CD14-positive monocyte (primary cell): ENCODE data around the gene TMEM87A. TPM values are rescaled to one million over a fixed set of nuclear protein-coding genes. Genes with fewer than 3 reads are reported as not detected.

Experiments used
- DNase-seq, 3 donors: peaks; one replicate each; pipeline ENCODE4 v3.0.0-alpha.2; 2011 to 2022
- H2AFZ ChIP-seq: 2 replicates; pipeline ENCODE4 v1.6.0; 2012; ENCODE audit warnings: mild to moderate bottlenecking, low read depth, low read length, inconsistent platforms; ENCODE audit not compliant: insufficient read depth, poor library complexity, severe bottlenecking
- H3K27ac ChIP-seq, 2 donors: 1 replicate in 1 of 2; 2 replicates in 1 of 2; pipeline ENCODE4 v1.5.1; 2012 to 2013; ENCODE audit warnings: low read length in 2 of 2, control low read depth in 1 of 2, inconsistent platforms in 1 of 2, low read depth in 1 of 2, mild to moderate bottlenecking in 1 of 2
- H3K27me3 ChIP-seq, 2 donors: one replicate each; pipeline versions ENCODE4 v1.6.0 to v1.6.1; 2011 to 2013; ENCODE audit warnings: low read length in 2 of 2; ENCODE audit not compliant: control insufficient read depth in 2 of 2, insufficient read depth in 2 of 2
- H3K36me3 ChIP-seq, 2 donors: replicated peaks in 1 of 2; 1 replicate in 1 of 2; 2 replicates in 1 of 2; pipeline versions ENCODE4 v1.5.1 to v1.6.1; 2012 to 2013; ENCODE audit warnings: low read length in 2 of 2, control low read depth in 1 of 2, inconsistent platforms in 1 of 2, mild to moderate bottlenecking in 1 of 2; ENCODE audit not compliant: insufficient read depth in 2 of 2, control insufficient read depth in 1 of 2
- H3K4me1 ChIP-seq, 2 donors: 1 replicate in 1 of 2; 2 replicates in 1 of 2; pipeline versions ENCODE4 v1.5.1 to v1.6.1; 2012 to 2013; ENCODE audit warnings: low read length in 2 of 2, control low read depth in 1 of 2, inconsistent platforms in 1 of 2, mild to moderate bottlenecking in 1 of 2, moderate library complexity in 1 of 2; ENCODE audit not compliant: insufficient read depth in 2 of 2, control insufficient read depth in 1 of 2
- H3K4me2 ChIP-seq: replicated peaks from 2 replicates; pipeline ENCODE3; 2012; ENCODE audit warnings: low read length, moderate library complexity, mild to moderate bottlenecking; ENCODE audit not compliant: poor library complexity, severe bottlenecking; ENCODE audit errors: extremely low read depth
- H3K4me3 ChIP-seq, 3 experiments: fragments of 200-600 bp in 1 of 3; sonication (generic) in 1 of 3; replicated peaks in 1 of 3; 1 replicate in 2 of 3; 2 replicates in 1 of 3; pipeline ENCODE4 v1.5.1; 2011 to 2013; ENCODE audit warnings: low read length in 3 of 3, mild to moderate bottlenecking in 3 of 3, control low read depth in 2 of 3, low read depth in 2 of 3, inconsistent platforms in 1 of 3, moderate library complexity in 1 of 3
- H3K79me2 ChIP-seq: 2 replicates; pipeline ENCODE4 v1.6.0; 2012; ENCODE audit warnings: mild to moderate bottlenecking, control low read depth, inconsistent platforms, low read length, moderate library complexity; ENCODE audit not compliant: insufficient read depth
- H3K9ac ChIP-seq: 2 replicates; pipeline ENCODE4 v1.6.0; 2017; ENCODE audit warnings: low read length, mild to moderate bottlenecking; ENCODE audit not compliant: insufficient read depth, poor library complexity, severe bottlenecking
- H3K9me3 ChIP-seq, 2 donors: replicated peaks in 1 of 2; 1 replicate in 1 of 2; 2 replicates in 1 of 2; pipeline versions ENCODE4 v1.5.1 to v1.6.1; 2012 to 2013; ENCODE audit warnings: low read length in 2 of 2, control low read depth in 1 of 2; ENCODE audit not compliant: control insufficient read depth in 1 of 2, insufficient read depth in 1 of 2
- H4K20me1 ChIP-seq: 2 replicates; pipeline ENCODE4 v1.6.0; 2012; ENCODE audit warnings: mild to moderate bottlenecking, low read length, control low read depth, moderate library complexity; ENCODE audit not compliant: insufficient read depth
- H3K27ac Mint-ChIP-seq, 7 donors: one replicate each; pipeline ENCODE4 v1.8.0; 2020; ENCODE audit warnings: mild to moderate bottlenecking in 7 of 7, mixed read lengths in 7 of 7, moderate library complexity in 6 of 7, inconsistent platforms in 2 of 7
- H3K27me3 Mint-ChIP-seq, 3 donors: one replicate each; pipeline ENCODE4 v1.8.0; 2021 to 2022; ENCODE audit warnings: low read depth in 3 of 3, mild to moderate bottlenecking in 3 of 3, mixed read lengths in 3 of 3, moderate library complexity in 3 of 3, inconsistent platforms in 1 of 3
- H3K36me3 Mint-ChIP-seq, 2 donors: one replicate each; pipeline ENCODE4 v1.8.0; 2020; ENCODE audit warnings: mixed read lengths in 2 of 2, inconsistent platforms in 1 of 2, mild to moderate bottlenecking in 1 of 2
- H3K4me1 Mint-ChIP-seq: one replicate; pipeline ENCODE4 v1.8.0; 2020; ENCODE audit warnings: mild to moderate bottlenecking, mixed read lengths
- H3K4me3 Mint-ChIP-seq, 2 donors: one replicate each; pipeline ENCODE4 v1.8.0; 2020; ENCODE audit warnings: mild to moderate bottlenecking in 2 of 2, mixed read lengths in 2 of 2, moderate library complexity in 1 of 2
- H3K9me3 Mint-ChIP-seq, 7 donors: one replicate each; pipeline ENCODE4 v1.8.0; 2020 to 2022; ENCODE audit warnings: mixed read lengths in 7 of 7, mild to moderate bottlenecking in 6 of 7, moderate library complexity in 6 of 7, inconsistent platforms in 2 of 7
- WGBS: methylation state at CpG from one replicate; pipeline ENCODE4 v1.1.5; 2013; ENCODE audit warnings: missing lambda C conversion rate; ENCODE audit not compliant: insufficient coverage; 5-methylcytosine and 5-hydroxymethylcytosine counted together
- intact Hi-C, 2 donors: fragments of 100-400 bp; cut with micrococcal nuclease; formaldehyde crosslinking; loops; one replicate each; pipeline versions ENCODE4 v1.15.0 to v1.15.1; 2023
- polyA plus RNA-seq, 3 donors: library from polyadenylated mRNA; depleted of rRNA in 1 of 3; unstranded in 2 of 3; stranded (reverse) in 1 of 3; fragments of 300-500 nt in 2 of 3; fragments of >200 nt in 1 of 3; fragmentation: Illumina TruSeq in 2 of 3; gene quantifications; 1 replicate in 2 of 3; 2 replicates in 1 of 3; pipeline ENCODE4 v1.2.3, GENCODE V29; 2012 to 2021
- TF ChIP-seq, protein P1 (sequence below): fragments of 200-600 bp; IDR thresholded peaks from one replicate; pipeline ENCODE4 v1.8.0; 2022; ENCODE audit warnings: antibody characterized with exemption, mild to moderate bottlenecking

Gene TMEM87A
- polyA plus RNA-seq, 3 donors = 24.4 to 49.4 (median 39.3) TPM

DNA sequence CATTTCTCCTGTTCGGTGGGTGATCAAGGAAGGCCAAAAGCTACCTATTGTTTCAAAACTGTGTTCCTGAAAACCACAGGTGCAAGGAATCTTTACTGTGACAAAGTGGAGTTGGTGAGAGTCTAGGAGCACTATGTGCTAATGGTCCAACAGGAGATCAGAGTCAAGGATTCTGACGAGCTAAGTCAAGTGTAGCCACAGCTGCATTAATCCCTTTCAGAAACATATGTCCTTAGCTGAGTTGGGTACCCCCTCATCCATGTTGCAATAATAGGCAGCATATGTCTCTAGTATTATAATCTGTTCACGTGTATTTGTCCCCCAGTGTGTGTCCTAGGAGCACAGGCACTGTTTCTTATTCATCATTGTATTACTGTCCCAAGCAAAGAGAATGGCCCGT lies 66.8 kb downstream of the TMEM87A start:
- Histone ChIP-seq H3K4me3 (peak overlapping the region in 1 of 3 experiments; percentile 92), H2AFZ (no peak overlapping the region), H3K27me3 (no peaks in the 10 kb centered on the region), H3K9ac (no peak overlapping the region), H3K4me2 (no peak overlapping the region), H4K20me1 (peaks cover 42% of the 10 kb centered on the region), H3K36me3 (peaks cover 15 to 38% of the 10 kb centered on the region in 2 donors), H3K79me2 (peaks cover 61% of the 10 kb centered on the region), H3K4me1 (peaks cover 14 to 19% of the 10 kb centered on the region in 2 donors), H3K27ac (no peak overlapping the region), H3K9me3 (no peaks in the 10 kb centered on the region)
- no peak for DNase-seq
- Mint-ChIP-seq H3K36me3 (peaks cover 27 to 36% of the 10 kb centered on the region in 2 donors), H3K4me1 (peaks cover 29% of the 10 kb centered on the region), H3K27me3 (no peaks in the 10 kb centered on the region), H3K27ac (peak overlapping the region in 1 of 7 donors; percentile 30), H3K4me3 (no peak overlapping the region), H3K9me3 (no peaks in the 10 kb centered on the region)
- intact Hi-C loops = no loop called here
- no CpG with 5 or more reads among the region's 4 CpGs for WGBS
- TF ChIP-seq, protein P1, sequence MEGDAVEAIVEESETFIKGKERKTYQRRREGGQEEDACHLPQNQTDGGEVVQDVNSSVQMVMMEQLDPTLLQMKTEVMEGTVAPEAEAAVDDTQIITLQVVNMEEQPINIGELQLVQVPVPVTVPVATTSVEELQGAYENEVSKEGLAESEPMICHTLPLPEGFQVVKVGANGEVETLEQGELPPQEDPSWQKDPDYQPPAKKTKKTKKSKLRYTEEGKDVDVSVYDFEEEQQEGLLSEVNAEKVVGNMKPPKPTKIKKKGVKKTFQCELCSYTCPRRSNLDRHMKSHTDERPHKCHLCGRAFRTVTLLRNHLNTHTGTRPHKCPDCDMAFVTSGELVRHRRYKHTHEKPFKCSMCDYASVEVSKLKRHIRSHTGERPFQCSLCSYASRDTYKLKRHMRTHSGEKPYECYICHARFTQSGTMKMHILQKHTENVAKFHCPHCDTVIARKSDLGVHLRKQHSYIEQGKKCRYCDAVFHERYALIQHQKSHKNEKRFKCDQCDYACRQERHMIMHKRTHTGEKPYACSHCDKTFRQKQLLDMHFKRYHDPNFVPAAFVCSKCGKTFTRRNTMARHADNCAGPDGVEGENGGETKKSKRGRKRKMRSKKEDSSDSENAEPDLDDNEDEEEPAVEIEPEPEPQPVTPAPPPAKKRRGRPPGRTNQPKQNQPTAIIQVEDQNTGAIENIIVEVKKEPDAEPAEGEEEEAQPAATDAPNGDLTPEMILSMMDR = no peak

DNA sequence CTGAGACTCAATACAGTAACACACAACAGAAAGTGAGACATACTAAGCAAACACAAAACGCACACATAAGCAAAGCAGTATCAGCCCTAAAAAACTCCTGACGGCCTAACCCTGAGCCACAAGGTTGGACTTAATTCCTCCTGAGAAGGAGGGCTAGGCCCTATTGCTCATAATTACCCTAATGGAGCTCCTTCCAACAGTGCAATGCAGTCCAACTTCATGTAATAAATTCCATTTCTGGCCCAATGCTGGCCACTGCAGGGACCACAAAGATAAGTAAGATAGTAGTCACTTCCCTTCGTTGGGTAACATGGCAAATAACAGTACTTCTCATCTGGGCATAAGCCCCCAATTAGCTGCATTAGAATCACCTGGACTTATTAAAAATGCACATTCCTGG lies 69.3 kb downstream of the TMEM87A start:
- H3K27me3 ChIP-seq = no peaks in the 10 kb centered on the region
- H3K79me2 ChIP-seq = peaks cover 77% of the 10 kb centered on the region
- peaks cover 24 to 40% of the 10 kb centered on the region in 2 donors for H3K36me3 Mint-ChIP-seq
- H3K4me2 ChIP-seq = no peak overlapping the region
- H3K9me3 ChIP-seq = no peaks in the 10 kb centered on the region
- TF ChIP-seq, protein P1 = no peak
- no peaks in the 10 kb centered on the region for H3K9me3 Mint-ChIP-seq
- intact Hi-C loops = no loop called here
- H3K27ac Mint-ChIP-seq = peak overlapping the region in 3 of 7 donors; percentile 42 to 72 (median 54)
- 93% methylated on average over 3 of the region's 3 CpGs for WGBS
- H3K4me1 Mint-ChIP-seq = peaks cover 29% of the 10 kb centered on the region
- H2AFZ ChIP-seq = no peak overlapping the region
- H3K4me3 Mint-ChIP-seq = no peak overlapping the region
- no peak for DNase-seq
- H3K4me1 ChIP-seq = peaks cover 14 to 19% of the 10 kb centered on the region in 2 donors
- H3K9ac ChIP-seq = no peak overlapping the region
- no peak overlapping the region for H3K4me3 ChIP-seq
- peaks cover 59% of the 10 kb centered on the region for H4K20me1 ChIP-seq
- peaks cover 18 to 34% of the 10 kb centered on the region in 2 donors for H3K36me3 ChIP-seq
- H3K27me3 Mint-ChIP-seq = no peaks in the 10 kb centered on the region
- no peak overlapping the region for H3K27ac ChIP-seq
